Natural killer cell treated with Interleukin-12 subunit alpha and Interleukin-12 subunit beta and Interleukin-15 and Interleukin-18, amount 100 ng/mL, for 72 hours (primary cell): Measurements from ENCODE around the gene LRMDA. TPM values are rescaled to one million over a fixed set of nuclear protein-coding genes. Genes with fewer than 3 reads are reported as not detected.

Source experiments
- ATAC-seq, 2 donors: fragments of 150-1000 bp; cut with Tn5 transposase in 1 of 2; sonication (Bioruptor Pico), chemical (Tn5 transposase) in 1 of 2; 2 replicates each; pipeline ENCODE4 v1.10.0; 2021
- DNase-seq: peaks from one replicate; pipeline ENCODE4 v3.0.0; 2022; ENCODE audit warnings: low spot score
- H3K27ac Mint-ChIP-seq, 2 donors: 1 replicate in 1 of 2; 2 replicates in 1 of 2; pipeline ENCODE4 v1.8.0; 2022; ENCODE audit warnings: mixed read lengths in 2 of 2, mild to moderate bottlenecking in 1 of 2, moderate library complexity in 1 of 2
- H3K27me3 Mint-ChIP-seq, 2 donors: 1 replicate in 1 of 2; 2 replicates in 1 of 2; pipeline ENCODE4 v1.8.0; 2022; ENCODE audit warnings: mixed read lengths in 2 of 2
- H3K36me3 Mint-ChIP-seq: one replicate; pipeline ENCODE4 v1.8.0; 2022; ENCODE audit warnings: mixed read lengths
- H3K4me1 Mint-ChIP-seq, 2 donors: 1 replicate in 1 of 2; 2 replicates in 1 of 2; pipeline ENCODE4 v1.8.0; 2022; ENCODE audit warnings: low read depth in 2 of 2, mixed read lengths in 2 of 2, mild to moderate bottlenecking in 1 of 2
- H3K4me3 Mint-ChIP-seq: one replicate; pipeline ENCODE4 v1.8.0; 2022; ENCODE audit warnings: mixed read lengths
- H3K9me3 Mint-ChIP-seq: 2 replicates; pipeline ENCODE4 v1.8.0; 2022; ENCODE audit warnings: mixed read lengths
- total RNA-seq, 2 donors: library from RNA; stranded (reverse); gene quantifications; one replicate each; pipeline ENCODE4 v1.2.3, GENCODE V29; 2022

LRMDA gene
- total RNA-seq, 2 donors from 2014 or later = 0.92 to 1.8 TPM

DNA sequence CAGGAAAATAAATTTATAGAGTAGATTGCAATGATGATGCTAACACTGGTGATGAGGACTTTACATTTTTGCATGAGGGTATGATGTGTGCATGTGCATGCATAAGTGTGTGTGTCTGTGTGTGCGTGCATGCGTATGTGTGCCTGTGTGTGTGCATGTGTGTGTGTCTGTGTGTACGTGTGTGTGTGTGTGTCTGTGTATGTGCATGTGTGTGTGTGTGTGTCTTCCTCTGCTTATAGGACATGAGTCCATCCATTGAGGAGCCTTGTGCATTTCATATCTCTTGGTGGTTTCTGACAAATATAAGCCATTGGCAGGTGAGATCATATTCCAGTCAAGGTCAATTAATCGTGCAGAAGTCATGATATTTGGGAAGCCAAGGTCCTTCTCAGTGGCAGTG lies 277.8 kb downstream of the LRMDA start:
- no peak for DNase-seq
- peaks cover 23 to 27% of the 10 kb centered on the region in 2 donors for H3K27me3 Mint-ChIP-seq
- H3K4me1 Mint-ChIP-seq = peaks cover 0 to 9% of the 10 kb centered on the region in 2 donors
- H3K27ac Mint-ChIP-seq = no peak overlapping the region
- no peak overlapping the region for H3K4me3 Mint-ChIP-seq
- H3K36me3 Mint-ChIP-seq = no peaks in the 10 kb centered on the region
- ATAC-seq = no peak
- no peaks in the 10 kb centered on the region for H3K9me3 Mint-ChIP-seq

GRCh38 chr10:75709811-75710210 lies 278.4 kb downstream of the LRMDA start:
- no peak overlapping the region for H3K4me3 Mint-ChIP-seq
- no peak overlapping the region for H3K27ac Mint-ChIP-seq
- H3K9me3 Mint-ChIP-seq = no peaks in the 10 kb centered on the region
- DNase-seq (no peak), ATAC-seq (no peak)
- peaks cover 28 to 29% of the 10 kb centered on the region in 2 donors for H3K27me3 Mint-ChIP-seq
- peaks cover 0 to 9% of the 10 kb centered on the region in 2 donors for H3K4me1 Mint-ChIP-seq
- no peaks in the 10 kb centered on the region for H3K36me3 Mint-ChIP-seq

DNA sequence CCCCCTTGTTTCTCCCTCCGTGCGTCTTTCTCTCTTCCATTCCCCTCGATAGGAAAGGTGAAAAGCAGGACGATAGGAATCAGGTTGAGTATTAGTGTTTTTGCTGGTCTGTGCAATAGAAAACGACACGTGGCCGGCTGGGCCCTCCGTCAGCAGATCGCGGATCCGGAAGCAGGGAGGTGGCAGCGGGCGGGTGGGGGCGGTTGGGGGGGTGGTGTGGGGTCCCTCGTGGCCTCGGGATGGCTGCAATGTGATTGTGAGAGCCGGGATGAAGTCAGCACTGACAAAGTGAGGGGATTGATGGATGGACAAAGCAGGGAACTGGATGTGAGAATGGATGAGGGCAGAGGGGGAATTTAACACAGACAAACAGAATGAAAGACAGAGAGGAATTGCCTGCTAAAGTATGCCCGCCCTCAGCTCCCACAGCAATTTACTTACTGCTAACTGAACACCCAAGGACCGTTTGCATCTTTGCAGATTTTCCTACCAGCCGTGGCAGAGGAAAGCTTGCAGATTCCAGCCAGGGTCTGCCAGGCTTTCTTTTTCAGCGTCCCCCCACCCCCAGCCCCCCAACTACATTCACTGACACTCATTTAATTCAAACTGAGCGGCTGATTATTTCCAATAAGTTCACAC lies 280.9 kb downstream of the LRMDA start:
- Mint-ChIP-seq H3K27ac (no peak overlapping the region), H3K4me3 (no peak overlapping the region), H3K36me3 (no peaks in the 10 kb centered on the region), H3K9me3 (no peaks in the 10 kb centered on the region), H3K27me3 (peaks cover 28 to 31% of the 10 kb centered on the region in 2 donors), H3K4me1 (peaks cover 0 to 9% of the 10 kb centered on the region in 2 donors)
- ATAC-seq (no peak), DNase-seq (no peak)

DNA sequence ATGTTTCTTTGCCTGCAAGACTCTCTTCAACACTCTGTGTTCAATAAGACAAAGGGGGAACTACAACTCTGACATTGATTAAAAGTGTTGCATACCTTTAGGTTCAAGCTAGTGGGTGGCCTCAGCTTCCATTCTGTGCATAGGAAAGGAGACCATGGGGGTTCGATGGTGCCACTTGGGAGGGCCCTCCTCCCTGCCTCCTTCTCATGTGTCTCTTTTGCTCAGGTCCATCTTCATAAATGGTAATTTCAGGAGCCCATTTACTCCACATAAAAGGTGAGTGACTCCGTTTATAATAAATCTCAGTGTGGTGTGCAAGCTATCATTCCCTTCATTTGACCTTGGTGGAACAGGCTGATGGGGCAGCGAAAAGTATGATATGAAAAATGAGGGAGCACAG lies 285.1 kb downstream of the LRMDA start:
- Mint-ChIP-seq H3K4me1 (peaks cover 0 to 4% of the 10 kb centered on the region in 2 donors), H3K9me3 (no peaks in the 10 kb centered on the region), H3K27me3 (peaks cover 18 to 23% of the 10 kb centered on the region in 2 donors), H3K27ac (no peak overlapping the region), H3K36me3 (no peaks in the 10 kb centered on the region), H3K4me3 (no peak overlapping the region)
- ATAC-seq (no peak), DNase-seq (no peak)

GRCh38 chr10:75717126-75717916 lies 285.9 kb downstream of the LRMDA start:
- DNase-seq = no peak
- no peaks in the 10 kb centered on the region for H3K9me3 Mint-ChIP-seq
- H3K36me3 Mint-ChIP-seq = no peaks in the 10 kb centered on the region
- H3K27me3 Mint-ChIP-seq = peaks cover 15 to 17% of the 10 kb centered on the region in 2 donors
- ATAC-seq = no peak
- no peaks in the 10 kb centered on the region for H3K4me1 Mint-ChIP-seq
- no peak overlapping the region for H3K4me3 Mint-ChIP-seq
- H3K27ac Mint-ChIP-seq = no peak overlapping the region

GRCh38 chr10:75718991-75719390 lies 287.6 kb downstream of the LRMDA start:
- ATAC-seq (no peak), DNase-seq (no peak)
- no peaks in the 10 kb centered on the region for H3K36me3 Mint-ChIP-seq
- no peaks in the 10 kb centered on the region for H3K9me3 Mint-ChIP-seq
- H3K27me3 Mint-ChIP-seq = peaks cover 7 to 8% of the 10 kb centered on the region in 2 donors
- H3K27ac Mint-ChIP-seq = no peak overlapping the region
- H3K4me1 Mint-ChIP-seq = no peaks in the 10 kb centered on the region
- H3K4me3 Mint-ChIP-seq = no peak overlapping the region

- H3K9me3 Mint-ChIP-seq = no peaks in the 10 kb centered on the region
- H3K36me3 Mint-ChIP-seq = no peaks in the 10 kb centered on the region
- H3K27ac Mint-ChIP-seq = no peak overlapping the region
- ATAC-seq = no peak
- H3K4me3 Mint-ChIP-seq = no peak overlapping the region
- no peaks in the 10 kb centered on the region for H3K4me1 Mint-ChIP-seq
- peaks cover 0 to 2% of the 10 kb centered on the region in 2 donors for H3K27me3 Mint-ChIP-seq
- no peak for DNase-seq
Measured at GRCh38 chr10:75720157-75720556, 288.7 kb downstream of the LRMDA start.

DNA sequence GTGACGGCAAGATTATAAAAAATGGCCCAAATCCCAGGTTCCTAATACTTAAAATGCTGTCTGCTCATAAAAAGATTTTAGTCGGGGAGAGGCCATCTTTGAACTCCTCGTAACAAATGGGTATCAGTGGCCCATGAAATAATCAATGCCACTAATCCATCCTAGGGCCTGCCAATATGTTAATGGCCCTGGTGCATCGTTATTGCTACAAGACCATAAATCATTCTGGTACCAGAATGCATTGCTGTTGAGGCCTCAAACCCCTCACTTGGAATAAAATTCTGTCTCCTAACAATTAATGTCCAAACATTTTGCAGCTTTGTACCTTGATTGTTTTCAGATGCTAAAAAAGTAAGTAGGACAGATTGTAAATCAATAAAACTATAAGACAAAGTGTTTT lies 290.6 kb downstream of the LRMDA start:
- Mint-ChIP-seq H3K27ac (no peak overlapping the region), H3K36me3 (no peaks in the 10 kb centered on the region), H3K4me1 (no peaks in the 10 kb centered on the region), H3K27me3 (peaks cover 5 to 12% of the 10 kb centered on the region in 2 donors), H3K9me3 (no peaks in the 10 kb centered on the region), H3K4me3 (no peak overlapping the region)
- DNase-seq = no peak
- no peak for ATAC-seq

DNA sequence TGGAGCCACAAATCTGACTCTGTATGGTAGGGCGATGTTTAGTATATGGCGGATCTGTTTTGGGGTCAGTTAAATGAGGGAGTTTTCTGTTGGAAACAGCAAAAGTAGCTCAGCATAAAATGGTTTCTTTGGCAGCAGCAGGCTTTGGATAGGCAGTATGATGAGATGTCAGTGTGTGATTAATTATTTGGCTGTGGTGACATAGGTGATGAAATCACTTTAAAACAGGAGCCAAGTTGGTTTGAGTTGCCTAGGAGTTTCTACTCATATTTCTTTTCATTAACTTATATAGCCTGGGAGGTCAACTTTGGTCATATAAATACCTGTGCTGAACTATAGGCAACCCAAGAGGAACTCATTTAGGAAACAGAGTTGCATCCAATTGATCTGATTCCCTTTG lies 291.2 kb downstream of the LRMDA start:
- Mint-ChIP-seq H3K4me1 (no peaks in the 10 kb centered on the region), H3K9me3 (no peaks in the 10 kb centered on the region), H3K27ac (no peak overlapping the region), H3K27me3 (peaks cover 7 to 12% of the 10 kb centered on the region in 2 donors), H3K4me3 (no peak overlapping the region), H3K36me3 (no peaks in the 10 kb centered on the region)
- ATAC-seq = no peak
- DNase-seq = no peak

DNA sequence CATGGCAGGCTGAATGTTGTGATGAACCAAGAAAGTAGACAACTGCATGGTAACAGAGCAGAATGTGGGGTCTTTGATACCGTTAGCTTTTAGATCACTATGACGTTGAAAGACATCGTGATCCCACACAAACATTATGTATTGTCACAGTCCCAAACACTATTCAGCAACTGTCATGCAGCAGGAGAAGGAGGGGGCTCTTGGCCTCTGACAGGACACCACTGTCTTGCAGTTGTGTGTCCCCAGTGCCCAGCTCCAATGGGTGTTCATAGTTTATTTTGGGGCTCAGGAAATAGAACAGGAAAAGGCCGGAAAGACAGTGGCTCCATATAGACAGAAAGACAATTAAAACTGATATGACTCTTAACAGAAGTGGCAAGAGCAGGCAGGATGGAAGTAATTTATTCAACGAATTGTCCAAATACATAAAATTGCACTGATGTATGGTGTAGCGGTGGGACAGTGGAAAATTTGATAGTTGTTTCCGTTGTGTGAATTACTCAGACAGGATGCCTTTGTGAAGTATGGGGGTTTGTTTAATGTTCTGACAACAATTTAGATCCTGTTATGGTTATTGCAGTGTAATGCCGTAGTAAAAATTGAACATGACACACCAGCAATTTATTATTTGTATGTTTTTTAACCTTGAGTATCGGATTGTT lies 292.0 kb downstream of the LRMDA start:
- no peaks in the 10 kb centered on the region for H3K4me1 Mint-ChIP-seq
- peaks cover 8 to 12% of the 10 kb centered on the region in 2 donors for H3K27me3 Mint-ChIP-seq
- no peaks in the 10 kb centered on the region for H3K9me3 Mint-ChIP-seq
- H3K4me3 Mint-ChIP-seq = no peak overlapping the region
- H3K36me3 Mint-ChIP-seq = no peaks in the 10 kb centered on the region
- ATAC-seq = no peak
- DNase-seq = no peak
- H3K27ac Mint-ChIP-seq = no peak overlapping the region

DNA sequence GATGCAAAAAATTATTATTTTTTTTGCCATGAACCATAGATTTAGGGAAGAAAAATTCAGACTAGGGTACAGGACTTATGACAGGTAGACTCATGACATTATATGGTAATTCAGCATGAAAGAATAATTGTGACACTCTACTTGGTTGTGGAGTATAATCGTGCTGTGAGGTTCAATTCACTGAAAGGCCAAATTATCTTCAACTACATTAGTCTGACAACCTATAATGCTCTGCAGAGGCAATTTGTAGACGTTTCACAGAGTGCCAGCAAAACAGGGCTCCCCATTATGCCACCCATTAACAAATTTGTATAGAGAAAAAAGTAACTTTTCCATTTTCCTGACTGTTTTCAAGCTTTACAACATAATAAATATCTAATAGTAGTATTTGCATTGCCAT lies 292.6 kb downstream of the LRMDA start:
- no peaks in the 10 kb centered on the region for H3K36me3 Mint-ChIP-seq
- DNase-seq = no peak
- no peaks in the 10 kb centered on the region for H3K9me3 Mint-ChIP-seq
- no peak overlapping the region for H3K4me3 Mint-ChIP-seq
- ATAC-seq = no peak
- no peaks in the 10 kb centered on the region for H3K4me1 Mint-ChIP-seq
- H3K27me3 Mint-ChIP-seq = peaks cover 10 to 12% of the 10 kb centered on the region in 2 donors
- no peak overlapping the region for H3K27ac Mint-ChIP-seq

- no peaks in the 10 kb centered on the region for H3K9me3 Mint-ChIP-seq
- no peaks in the 10 kb centered on the region for H3K36me3 Mint-ChIP-seq
- DNase-seq (no peak), ATAC-seq (no peak)
- no peak overlapping the region for H3K4me3 Mint-ChIP-seq
- H3K27ac Mint-ChIP-seq = no peak overlapping the region
- H3K27me3 Mint-ChIP-seq = peaks cover 10 to 12% of the 10 kb centered on the region in 2 donors
- H3K4me1 Mint-ChIP-seq = no peaks in the 10 kb centered on the region
Measured at GRCh38 chr10:75726522-75727483, 295.4 kb downstream of the LRMDA start.

GRCh38 chr10:75730847-75731246 lies 299.4 kb downstream of the LRMDA start:
- Mint-ChIP-seq H3K27ac (no peak overlapping the region), H3K36me3 (no peaks in the 10 kb centered on the region), H3K4me3 (no peak overlapping the region), H3K27me3 (peaks cover 9 to 13% of the 10 kb centered on the region in 2 donors), H3K4me1 (no peaks in the 10 kb centered on the region), H3K9me3 (no peaks in the 10 kb centered on the region)
- no peak for DNase-seq
- no peak for ATAC-seq
